HG02852 (cell line): ENCODE data around the gene VCAN.

Experiments used
- ATAC-seq: cut with Tn5 transposase; IDR thresholded peaks from one replicate; pipeline ENCODE4 v1.9.1; 2021; ENCODE audit warnings: mild to moderate bottlenecking, moderate library complexity; ENCODE audit not compliant: unreplicated experiment

Gene VCAN

DNA sequence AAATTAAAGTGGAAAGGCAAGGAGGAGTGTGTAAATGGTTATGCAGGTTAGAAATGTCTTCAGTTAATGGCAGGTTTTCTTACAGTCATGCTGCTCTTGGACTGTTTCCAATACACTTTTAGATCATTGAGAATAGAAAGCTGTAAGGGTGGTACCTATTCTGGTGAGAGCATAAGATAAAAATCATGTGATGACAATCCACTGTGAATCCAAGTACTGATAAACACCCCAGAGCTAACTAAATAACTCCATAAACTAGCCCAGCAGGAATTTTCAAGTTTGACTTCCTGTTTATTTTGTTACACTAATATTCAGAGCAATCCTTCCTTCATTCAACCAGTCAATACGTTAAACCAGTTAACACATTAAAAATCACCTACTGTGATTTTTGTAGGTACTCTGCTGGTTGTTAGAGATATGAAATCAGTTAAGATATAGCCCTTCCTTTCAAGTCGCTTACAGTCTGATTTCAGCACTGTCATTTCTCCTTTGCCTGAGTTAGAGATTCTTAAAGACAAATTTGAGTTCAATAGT is 22.6 kb downstream of the VCAN start:
- ATAC-seq, result no peak

DNA sequence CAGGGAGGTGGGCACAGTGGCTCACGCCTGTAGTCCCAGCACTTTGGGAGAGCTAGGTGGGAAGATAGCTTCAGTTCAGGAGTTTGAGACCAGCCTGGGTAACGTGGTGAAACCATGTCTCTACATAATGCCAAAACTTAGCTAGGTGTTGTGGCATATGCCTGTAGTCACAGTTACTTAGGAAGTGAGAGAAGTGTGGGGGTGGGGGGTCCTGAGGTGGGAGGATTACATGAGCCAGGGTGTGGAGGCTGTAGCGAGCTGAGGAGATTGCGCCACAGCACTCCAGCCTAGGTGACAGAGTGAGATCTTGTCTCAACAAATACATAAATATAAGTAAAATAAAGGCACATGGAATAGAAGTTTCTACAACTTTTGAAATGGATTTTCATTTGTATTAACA is 23.1 kb downstream of the VCAN start:
- no peak for ATAC-seq

GRCh38 chr5:83496626-83497025 is 25.1 kb downstream of the VCAN start:
- no peak for ATAC-seq

DNA sequence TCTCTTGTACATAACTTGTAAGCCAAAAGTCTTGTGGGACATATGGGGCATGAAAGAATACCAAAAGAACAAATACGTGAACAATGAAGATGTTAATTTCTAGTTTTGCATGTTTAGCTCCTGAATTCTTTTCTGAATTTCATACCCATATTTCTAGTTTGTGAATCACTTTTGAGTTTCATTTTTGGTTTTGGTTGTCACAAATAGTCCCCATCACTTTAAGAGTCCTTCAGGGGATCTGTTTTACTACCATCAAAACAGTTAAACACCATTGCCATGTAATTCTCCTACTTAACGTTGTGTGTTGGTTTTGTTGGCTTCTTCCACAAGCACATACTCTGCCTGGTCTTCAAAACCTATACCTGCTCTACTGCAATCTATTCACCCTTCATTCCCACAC is 27.0 kb downstream of the VCAN start:
- ATAC-seq, result no peak

GRCh38 chr5:83503662-83504061 is 32.1 kb downstream of the VCAN start:
- no peak for ATAC-seq

DNA sequence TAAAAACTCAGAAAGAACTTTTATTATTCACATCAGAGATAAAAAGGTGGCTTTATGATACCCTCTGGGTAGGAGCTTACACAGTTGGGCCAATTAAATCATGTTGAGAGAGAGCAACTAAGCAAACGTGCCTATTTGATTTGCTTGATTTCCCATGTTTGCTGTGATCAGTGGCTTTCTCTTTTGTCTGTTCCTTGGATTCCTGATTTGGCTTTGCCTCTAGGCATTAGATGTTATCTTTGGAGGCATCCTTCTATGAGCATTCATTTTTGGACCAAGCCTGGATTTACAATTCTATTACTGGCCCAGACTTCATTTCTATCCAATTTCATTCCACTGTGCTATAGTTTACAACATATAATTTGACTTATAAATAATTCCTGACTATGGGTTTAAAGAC is 35.9 kb downstream of the VCAN start:
- ATAC-seq, result no peak

- no peak for ATAC-seq
These were observed 38.0 kb downstream of the VCAN start for GRCh38 chr5:83509540-83509939.

GRCh38 chr5:83510260-83510659 is 38.7 kb downstream of the VCAN start:
- peak; percentile 86 for ATAC-seq

DNA sequence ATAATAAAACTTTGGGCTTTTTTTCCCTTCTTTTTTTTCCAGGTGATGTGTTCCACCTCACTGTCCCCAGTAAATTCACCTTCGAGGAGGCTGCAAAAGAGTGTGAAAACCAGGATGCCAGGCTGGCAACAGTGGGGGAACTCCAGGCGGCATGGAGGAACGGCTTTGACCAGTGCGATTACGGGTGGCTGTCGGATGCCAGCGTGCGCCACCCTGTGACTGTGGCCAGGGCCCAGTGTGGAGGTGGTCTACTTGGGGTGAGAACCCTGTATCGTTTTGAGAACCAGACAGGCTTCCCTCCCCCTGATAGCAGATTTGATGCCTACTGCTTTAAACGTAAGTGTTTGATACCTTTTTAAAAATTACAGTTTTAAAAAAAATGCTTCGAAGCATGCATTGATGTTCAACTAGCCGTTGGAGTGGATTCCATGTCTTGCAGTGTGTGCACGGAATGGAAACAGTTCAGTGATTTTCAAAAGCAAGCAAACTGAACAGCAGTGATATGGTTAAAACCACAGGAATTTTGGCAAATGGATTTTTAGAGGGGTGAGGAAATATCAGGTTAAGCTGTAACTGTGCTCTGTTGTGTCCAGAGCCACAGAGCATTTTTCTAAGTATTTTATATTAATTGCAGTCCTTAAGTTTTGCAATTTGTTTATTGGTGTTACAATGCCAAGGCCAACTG is 40.7 kb downstream of the VCAN start:
- no peak for ATAC-seq

GRCh38 chr5:83513081-83513480 is 41.5 kb downstream of the VCAN start:
- ATAC-seq, result no peak

DNA sequence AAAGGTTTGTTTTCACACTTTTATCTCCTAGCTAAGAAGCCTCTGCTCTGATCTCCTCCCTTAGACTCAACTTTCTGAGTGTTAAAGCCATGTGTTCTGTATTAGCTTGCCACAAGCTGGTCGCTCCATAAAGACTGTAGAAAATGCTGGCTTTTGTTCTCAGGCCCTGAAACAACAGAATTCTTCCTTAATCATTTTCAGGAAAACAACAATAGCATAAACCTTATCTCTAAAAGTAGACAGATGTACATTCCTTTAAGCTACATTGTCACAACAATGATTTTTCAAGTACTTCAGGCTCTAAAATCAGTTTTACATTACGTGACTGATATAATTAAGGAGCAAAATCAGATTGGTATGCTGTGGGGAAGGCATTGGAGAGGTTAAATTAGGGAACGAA is 41.9 kb downstream of the VCAN start:
- ATAC-seq, result no peak

DNA sequence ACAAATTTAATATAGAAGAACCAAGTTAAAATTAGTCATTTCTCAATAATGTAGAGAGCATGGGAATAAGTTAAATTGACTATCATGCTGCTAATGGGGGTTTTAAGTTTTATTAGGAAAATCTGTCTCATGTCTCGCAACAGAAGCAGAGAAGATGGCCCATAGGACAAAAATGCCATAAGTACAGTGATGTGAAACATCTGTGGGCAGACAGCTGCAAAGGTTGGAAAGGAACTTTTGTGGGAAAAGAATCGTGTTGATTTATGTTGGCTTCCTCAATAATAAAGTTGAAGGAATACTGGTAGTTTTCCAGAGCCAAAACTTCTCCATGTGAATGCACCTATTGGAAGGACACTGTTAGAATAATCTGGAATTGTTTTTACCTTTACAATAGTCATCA is 44.8 kb downstream of the VCAN start:
- no peak for ATAC-seq

GRCh38 chr5:83517072-83517687 is 45.6 kb downstream of the VCAN start:
- no peak for ATAC-seq

- ATAC-seq, result no peak
These were observed 46.1 kb downstream of the VCAN start for GRCh38 chr5:83517688-83518085.

GRCh38 chr5:83518319-83519061 is 46.9 kb downstream of the VCAN start:
- no peak for ATAC-seq

- no peak for ATAC-seq
These were observed 50.9 kb downstream of the VCAN start for GRCh38 chr5:83522446-83522845.

DNA sequence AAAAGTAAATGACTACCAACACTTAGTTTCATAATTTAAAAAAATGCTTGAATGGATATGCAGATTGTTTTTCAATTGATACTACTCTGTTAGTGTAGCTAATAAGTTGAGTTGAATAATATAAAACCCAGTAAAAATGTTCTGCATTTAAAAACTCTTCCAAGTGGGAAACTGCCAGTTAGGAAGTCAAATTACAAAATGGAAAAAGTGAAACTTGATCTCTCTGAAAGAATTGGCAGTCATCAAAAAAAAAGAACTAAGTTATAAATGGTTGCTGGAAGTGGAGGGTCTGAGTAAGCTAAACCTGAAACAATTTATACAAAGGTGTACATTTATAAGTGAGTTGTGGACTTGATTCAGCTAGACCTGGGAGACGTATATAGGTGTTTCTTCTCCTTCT is 52.4 kb downstream of the VCAN start:
- ATAC-seq, result no peak

DNA sequence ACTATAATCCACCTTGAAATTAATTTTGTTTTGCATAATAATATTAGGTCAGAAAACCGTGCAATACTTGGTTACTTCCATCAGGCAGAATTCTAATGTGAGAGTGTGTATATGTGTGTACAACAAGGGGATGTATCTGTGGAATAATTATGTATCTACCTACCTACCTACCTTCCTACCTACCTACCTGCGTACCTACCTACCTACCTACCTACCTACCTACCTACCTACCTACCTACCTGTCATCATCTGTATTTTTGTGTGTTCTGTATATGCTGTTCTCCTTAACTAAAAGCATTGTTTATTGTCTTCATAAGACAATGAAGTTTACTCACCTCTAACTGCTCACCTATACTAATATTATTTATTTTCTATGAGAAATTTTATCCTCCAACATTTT is 52.8 kb downstream of the VCAN start:
- ATAC-seq, result no peak

DNA sequence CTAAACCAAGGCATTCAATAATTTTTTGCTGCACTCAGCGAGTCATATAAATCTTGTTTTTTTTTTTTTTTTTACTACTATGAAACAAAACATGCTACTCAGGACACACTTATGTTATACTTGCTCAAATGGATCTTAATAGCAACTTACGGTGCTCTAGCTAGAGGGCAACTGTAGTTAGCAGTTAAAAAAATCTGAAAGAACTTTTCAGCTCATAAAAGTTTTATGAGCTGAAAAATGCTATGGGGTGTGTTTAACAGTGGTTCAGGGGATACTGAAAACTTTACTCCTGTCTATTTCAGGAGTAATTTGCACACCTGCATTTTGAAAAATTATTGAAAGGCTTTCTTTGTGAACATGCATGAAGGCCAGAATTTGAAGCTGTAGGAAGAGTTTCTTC is 53.4 kb downstream of the VCAN start:
- no peak for ATAC-seq

- ATAC-seq, result no peak
These were observed 54.7 kb downstream of the VCAN start for GRCh38 chr5:83526289-83526688.

GRCh38 chr5:83527221-83527620 is 55.7 kb downstream of the VCAN start:
- no peak for ATAC-seq
